Nephron (organoid): ENCODE measurements around the gene CCDC106.

Source experiments
- H3K27ac Mint-ChIP-seq, 3 experiments: 2 replicates each; pipeline ENCODE4 v1.8.0; 2020; ENCODE audit warnings: mixed read lengths in 3 of 3, mild to moderate bottlenecking in 2 of 3, moderate library complexity in 1 of 3
- H3K27me3 Mint-ChIP-seq: 2 replicates; pipeline ENCODE4 v1.8.0; 2021; ENCODE audit warnings: low read depth, mild to moderate bottlenecking, moderate library complexity, mixed read lengths
- H3K36me3 Mint-ChIP-seq: 2 replicates; pipeline ENCODE4 v1.8.0; 2020; ENCODE audit warnings: low read depth, mixed read lengths
- H3K4me1 Mint-ChIP-seq: 2 replicates; pipeline ENCODE4 v1.8.0; 2020; ENCODE audit warnings: mixed read lengths
- H3K4me3 Mint-ChIP-seq, 3 experiments: 2 replicates each; pipeline ENCODE4 v1.8.0; 2020; ENCODE audit warnings: mild to moderate bottlenecking in 3 of 3, mixed read lengths in 3 of 3, moderate library complexity in 2 of 3
- H3K9me3 Mint-ChIP-seq: 2 replicates; pipeline ENCODE4 v1.8.0; 2020; ENCODE audit warnings: mixed read lengths
- TF ChIP-seq, protein P1 (sequence below), 3 experiments: fragments of 200-600 bp; sonication (generic); IDR thresholded peaks; one replicate each; pipeline ENCODE4 v1.5.0; 2021; ENCODE audit warnings: antibody characterized with exemption in 3 of 3; ENCODE audit not compliant: unreplicated experiment in 3 of 3

Gene CCDC106

DNA sequence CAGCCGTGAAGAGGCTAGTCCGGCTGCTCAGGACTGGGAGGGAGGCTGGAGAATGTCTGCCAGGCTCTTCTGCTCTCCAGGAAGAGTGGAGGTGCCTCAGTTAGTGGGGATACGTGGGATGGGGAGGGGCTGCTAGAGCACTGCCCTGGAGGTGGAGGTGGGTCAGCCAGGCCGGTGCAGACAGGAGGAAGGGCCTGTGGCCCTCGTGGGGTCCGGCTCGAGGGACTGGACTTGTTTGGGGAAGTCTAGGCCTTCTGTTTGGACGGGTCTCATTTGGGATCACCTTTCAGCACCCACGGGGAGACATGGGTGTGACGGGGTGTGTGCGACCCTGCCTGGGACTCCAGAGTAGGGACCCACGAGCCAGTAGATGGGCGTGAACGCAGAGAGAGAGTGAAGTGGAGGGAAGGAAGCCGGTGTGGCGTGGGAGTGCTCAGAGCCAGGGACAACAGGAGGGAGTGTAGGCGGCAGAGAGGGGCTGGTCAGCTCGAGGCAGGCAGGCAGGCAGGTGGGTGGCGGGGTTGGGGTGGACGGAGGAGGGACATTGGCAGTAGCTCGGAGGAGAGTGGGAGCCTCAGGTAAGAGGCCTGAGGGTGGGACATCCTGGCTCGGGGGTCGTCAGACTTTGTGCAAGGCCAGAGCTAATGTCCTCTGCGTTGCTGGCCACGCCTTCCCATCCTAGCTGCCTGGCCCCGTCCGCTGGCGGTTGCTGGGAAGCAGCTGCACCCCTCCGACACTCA lies 38.5 kb downstream of the CCDC106 start:
- peaks cover 13% of the 10 kb centered on the region for H3K4me1 Mint-ChIP-seq
- H3K4me3 Mint-ChIP-seq = peak overlapping the region in 1 of 3 experiments; percentile 8
- H3K27ac Mint-ChIP-seq = peak overlapping the region in 1 of 3 experiments; percentile 75
- no peaks in the 10 kb centered on the region for H3K9me3 Mint-ChIP-seq
- no peaks in the 10 kb centered on the region for H3K27me3 Mint-ChIP-seq
- TF ChIP-seq, protein P1, sequence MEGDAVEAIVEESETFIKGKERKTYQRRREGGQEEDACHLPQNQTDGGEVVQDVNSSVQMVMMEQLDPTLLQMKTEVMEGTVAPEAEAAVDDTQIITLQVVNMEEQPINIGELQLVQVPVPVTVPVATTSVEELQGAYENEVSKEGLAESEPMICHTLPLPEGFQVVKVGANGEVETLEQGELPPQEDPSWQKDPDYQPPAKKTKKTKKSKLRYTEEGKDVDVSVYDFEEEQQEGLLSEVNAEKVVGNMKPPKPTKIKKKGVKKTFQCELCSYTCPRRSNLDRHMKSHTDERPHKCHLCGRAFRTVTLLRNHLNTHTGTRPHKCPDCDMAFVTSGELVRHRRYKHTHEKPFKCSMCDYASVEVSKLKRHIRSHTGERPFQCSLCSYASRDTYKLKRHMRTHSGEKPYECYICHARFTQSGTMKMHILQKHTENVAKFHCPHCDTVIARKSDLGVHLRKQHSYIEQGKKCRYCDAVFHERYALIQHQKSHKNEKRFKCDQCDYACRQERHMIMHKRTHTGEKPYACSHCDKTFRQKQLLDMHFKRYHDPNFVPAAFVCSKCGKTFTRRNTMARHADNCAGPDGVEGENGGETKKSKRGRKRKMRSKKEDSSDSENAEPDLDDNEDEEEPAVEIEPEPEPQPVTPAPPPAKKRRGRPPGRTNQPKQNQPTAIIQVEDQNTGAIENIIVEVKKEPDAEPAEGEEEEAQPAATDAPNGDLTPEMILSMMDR (IDR thresholded peaks at IDR 0.05; ENCODE audit: unreplicated experiment in 3 of 3) = no peak
- peaks cover 23% of the 10 kb centered on the region for H3K36me3 Mint-ChIP-seq

- Mint-ChIP-seq H3K27ac (peak overlapping the region in 2 of 3 experiments; percentile 16 to 75), H3K27me3 (no peaks in the 10 kb centered on the region), H3K9me3 (no peaks in the 10 kb centered on the region), H3K36me3 (peaks cover 23% of the 10 kb centered on the region), H3K4me3 (no peak overlapping the region), H3K4me1 (peaks cover 13% of the 10 kb centered on the region)
- TF ChIP-seq, protein P1 (IDR thresholded peaks at IDR 0.05; ENCODE audit: unreplicated experiment in 3 of 3) = no peak
Measured at GRCh38 chr19:55687281-55688201, 39.5 kb downstream of the CCDC106 start.

DNA sequence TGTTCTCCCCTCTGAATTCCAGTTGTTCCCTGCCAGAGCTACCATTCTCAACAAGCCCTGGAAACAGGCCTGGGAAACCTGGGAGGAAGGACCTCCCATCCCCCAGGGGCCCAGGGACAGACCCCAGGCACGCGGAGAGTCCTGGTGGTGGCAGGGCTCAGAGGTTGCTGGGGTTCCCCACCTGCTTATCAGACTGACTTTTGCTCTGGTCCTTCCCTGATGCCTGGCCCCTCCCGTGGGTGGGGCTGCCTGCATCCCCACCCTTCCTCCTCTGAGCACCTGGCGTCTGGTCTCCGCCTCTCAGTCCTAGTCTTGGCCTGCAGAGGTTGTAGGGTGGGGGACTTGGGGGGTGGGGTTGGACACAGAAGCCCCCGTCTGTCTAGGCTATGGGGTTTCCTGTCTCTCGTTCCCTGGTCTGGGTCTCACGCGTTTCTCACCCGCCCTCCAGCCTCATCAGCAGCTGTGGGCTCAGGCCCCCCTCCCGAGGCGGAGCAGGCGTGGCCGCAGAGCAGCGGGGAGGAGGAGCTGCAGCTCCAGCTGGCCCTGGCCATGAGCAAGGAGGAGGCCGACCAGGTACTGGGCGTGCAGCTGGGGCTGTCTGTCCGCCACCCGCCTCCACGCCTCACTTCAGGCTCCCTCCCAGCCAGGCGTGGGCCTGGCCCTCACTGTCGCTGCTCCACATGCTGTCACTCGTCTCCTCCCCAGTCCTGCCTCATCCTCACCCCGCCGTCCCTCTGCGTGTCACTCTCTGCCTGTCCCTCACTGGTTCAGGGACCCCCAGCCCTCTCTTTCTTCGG lies 40.6 kb downstream of the CCDC106 start:
- Mint-ChIP-seq H3K9me3 (no peaks in the 10 kb centered on the region), H3K36me3 (peaks cover 25% of the 10 kb centered on the region), H3K4me1 (peaks cover 11% of the 10 kb centered on the region), H3K27me3 (no peaks in the 10 kb centered on the region), H3K4me3 (peak overlapping the region in 2 of 3 experiments; percentile 40 to 51), H3K27ac (peak overlapping the region; percentile 64 to 98 (median 95))
- TF ChIP-seq, protein P1 (IDR thresholded peaks at IDR 0.05; ENCODE audit: unreplicated experiment in 3 of 3) = no peak

- Mint-ChIP-seq H3K27me3 (no peaks in the 10 kb centered on the region), H3K4me3 (no peak overlapping the region), H3K4me1 (peaks cover 7% of the 10 kb centered on the region), H3K27ac (peak overlapping the region; percentile 64 to 98 (median 95)), H3K36me3 (peaks cover 29% of the 10 kb centered on the region), H3K9me3 (no peaks in the 10 kb centered on the region)
- TF ChIP-seq, protein P1 (IDR thresholded peaks at IDR 0.05; ENCODE audit: unreplicated experiment in 3 of 3) = no peak
Measured at GRCh38 chr19:55689411-55690108, 41.5 kb downstream of the CCDC106 start.

GRCh38 chr19:55690109-55690768 lies 42.2 kb downstream of the CCDC106 start:
- TF ChIP-seq, protein P1 (IDR thresholded peaks at IDR 0.05; ENCODE audit: unreplicated experiment in 3 of 3) = no peak
- H3K27me3 Mint-ChIP-seq = no peaks in the 10 kb centered on the region
- peak overlapping the region in 1 of 3 experiments; percentile 84 for H3K27ac Mint-ChIP-seq
- H3K4me1 Mint-ChIP-seq = peaks cover 7% of the 10 kb centered on the region
- H3K9me3 Mint-ChIP-seq = no peaks in the 10 kb centered on the region
- H3K4me3 Mint-ChIP-seq = no peak overlapping the region
- H3K36me3 Mint-ChIP-seq = peaks cover 29% of the 10 kb centered on the region
